Neural cell (in vitro differentiated cells): ENCODE measurements around the gene BCAP29.

Experiments used
- CTCF ChIP-seq: fragments of 450-650 bp; IDR thresholded peaks from 2 replicates; pipeline ENCODE4 v1.5.1; 2014; ENCODE audit warnings: antibody characterized with exemption, mild to moderate bottlenecking, moderate library complexity; ENCODE audit not compliant: poor library complexity, severe bottlenecking
- MXI1 ChIP-seq: fragments of 450-650 bp; conservative IDR thresholded peaks from 2 replicates; pipeline ENCODE4 v1.6.1; 2014; ENCODE audit warnings: antibody characterized with exemption, mild to moderate bottlenecking; ENCODE audit not compliant: poor library complexity, severe bottlenecking
- POLR2AphosphoS5 ChIP-seq: IDR thresholded peaks from 2 replicates; pipeline ENCODE4 v1.6.1; 2012
- RAD21 ChIP-seq: fragments of 450-650 bp; conservative IDR thresholded peaks from 2 replicates; pipeline ENCODE4 v1.6.1; 2014; ENCODE audit warnings: antibody characterized with exemption, mild to moderate bottlenecking, moderate library complexity

- TF ChIP-seq POLR2AphosphoS5 (no peak), RAD21 (no peak), CTCF (no peak), MXI1 (no peak)
These were observed 42.8 kb downstream of the BCAP29 start for GRCh38 chr7:107622894-107623293.
